GM13977 (cell line): ENCODE data around the gene PDX1.

Experiments
- DNase-seq: peaks from one replicate; pipeline ENCODE4 v3.0.0; 2012; ENCODE audit warnings: low spot score
- in situ Hi-C: fragments of 300-500 bp; cut with MboI; formaldehyde crosslinking; loops from one replicate; pipeline ENCODE4 v1.12.0; 2022; ENCODE audit warnings: low sequenced_read_pairs, low pct_unique_long_range_greater_than_20kb, mixed read lengths, inconsistent platforms; ENCODE audit not compliant: unreplicated experiment
- TF ChIP-seq, protein P1 (sequence below): IDR thresholded peaks from 2 replicates; pipeline ENCODE4 v1.5.1; 2012; ENCODE audit warnings: mild to moderate bottlenecking, control low read depth; ENCODE audit not compliant: insufficient read depth; ENCODE audit errors: extremely low read depth, missing control alignments

Gene PDX1

DNA sequence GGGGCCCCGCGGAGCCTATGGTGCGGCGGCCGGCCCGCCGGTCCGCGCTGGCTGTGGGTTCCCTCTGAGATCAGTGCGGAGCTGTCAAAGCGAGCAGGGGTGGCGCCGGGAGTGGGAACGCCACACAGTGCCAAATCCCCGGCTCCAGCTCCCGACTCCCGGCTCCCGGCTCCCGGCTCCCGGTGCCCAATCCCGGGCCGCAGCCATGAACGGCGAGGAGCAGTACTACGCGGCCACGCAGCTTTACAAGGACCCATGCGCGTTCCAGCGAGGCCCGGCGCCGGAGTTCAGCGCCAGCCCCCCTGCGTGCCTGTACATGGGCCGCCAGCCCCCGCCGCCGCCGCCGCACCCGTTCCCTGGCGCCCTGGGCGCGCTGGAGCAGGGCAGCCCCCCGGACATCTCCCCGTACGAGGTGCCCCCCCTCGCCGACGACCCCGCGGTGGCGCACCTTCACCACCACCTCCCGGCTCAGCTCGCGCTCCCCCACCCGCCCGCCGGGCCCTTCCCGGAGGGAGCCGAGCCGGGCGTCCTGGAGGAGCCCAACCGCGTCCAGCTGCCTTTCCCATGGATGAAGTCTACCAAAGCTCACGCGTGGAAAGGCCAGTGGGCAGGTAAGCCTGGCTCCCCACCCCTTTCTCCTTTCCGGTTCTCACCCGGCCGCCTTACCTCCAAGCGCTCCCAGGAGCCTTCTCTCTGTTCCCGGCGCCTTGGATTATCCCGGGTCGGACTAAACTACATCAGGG lies at the start of gene PDX1:
PDX1 (plus strand) TSS at position 67 of the 743 bp plus-strand sequence; CDS start at position 206, 139 bp downstream.
- in situ Hi-C loops = no loop called here
- peak; percentile 33 for DNase-seq
- TF ChIP-seq, protein P1, sequence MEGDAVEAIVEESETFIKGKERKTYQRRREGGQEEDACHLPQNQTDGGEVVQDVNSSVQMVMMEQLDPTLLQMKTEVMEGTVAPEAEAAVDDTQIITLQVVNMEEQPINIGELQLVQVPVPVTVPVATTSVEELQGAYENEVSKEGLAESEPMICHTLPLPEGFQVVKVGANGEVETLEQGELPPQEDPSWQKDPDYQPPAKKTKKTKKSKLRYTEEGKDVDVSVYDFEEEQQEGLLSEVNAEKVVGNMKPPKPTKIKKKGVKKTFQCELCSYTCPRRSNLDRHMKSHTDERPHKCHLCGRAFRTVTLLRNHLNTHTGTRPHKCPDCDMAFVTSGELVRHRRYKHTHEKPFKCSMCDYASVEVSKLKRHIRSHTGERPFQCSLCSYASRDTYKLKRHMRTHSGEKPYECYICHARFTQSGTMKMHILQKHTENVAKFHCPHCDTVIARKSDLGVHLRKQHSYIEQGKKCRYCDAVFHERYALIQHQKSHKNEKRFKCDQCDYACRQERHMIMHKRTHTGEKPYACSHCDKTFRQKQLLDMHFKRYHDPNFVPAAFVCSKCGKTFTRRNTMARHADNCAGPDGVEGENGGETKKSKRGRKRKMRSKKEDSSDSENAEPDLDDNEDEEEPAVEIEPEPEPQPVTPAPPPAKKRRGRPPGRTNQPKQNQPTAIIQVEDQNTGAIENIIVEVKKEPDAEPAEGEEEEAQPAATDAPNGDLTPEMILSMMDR = no peak

DNA sequence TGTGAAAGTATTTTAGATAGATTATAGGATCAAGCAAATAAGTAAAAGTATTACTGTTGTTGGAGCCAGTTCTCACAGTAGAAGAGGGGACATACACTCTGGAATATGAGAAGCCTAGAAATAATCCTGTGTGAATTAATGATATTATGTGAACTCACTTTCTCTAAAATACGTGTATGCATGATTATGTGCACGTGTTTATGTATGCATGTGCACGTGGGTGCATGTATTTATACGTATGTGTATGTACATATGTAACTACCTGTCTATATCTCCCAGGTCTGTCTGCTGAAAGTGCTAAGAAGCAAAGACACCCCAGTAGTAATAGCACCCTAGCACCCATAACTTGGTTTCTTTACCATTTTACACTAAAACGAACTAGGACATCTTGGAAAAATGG lies 41.5 kb upstream of the PDX1 start:
- in situ Hi-C loops = no loop called here
- no peak for DNase-seq
- TF ChIP-seq, protein P1 = no peak

DNA sequence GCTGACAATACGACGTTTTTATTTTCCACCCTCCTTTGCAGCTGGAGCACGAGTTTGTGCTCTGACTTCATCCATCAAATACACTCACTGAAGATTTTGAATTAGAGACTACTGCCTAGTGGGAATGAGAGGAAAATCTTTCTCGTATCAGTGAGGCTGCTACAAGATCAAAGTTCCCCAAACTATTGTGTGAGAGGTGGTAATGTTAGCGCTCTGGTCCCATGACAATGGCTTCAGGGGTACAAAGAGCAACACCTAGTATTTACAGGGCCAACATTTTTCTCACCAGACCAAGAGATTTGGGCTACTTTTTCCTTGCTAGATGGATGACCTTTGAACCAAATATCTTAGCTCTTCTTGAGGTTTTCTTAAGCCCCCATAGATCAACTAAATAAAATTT lies 30.3 kb upstream of the PDX1 start:
- in situ Hi-C loops = no loop called here
- TF ChIP-seq, protein P1 = no peak
- no peak for DNase-seq

DNA sequence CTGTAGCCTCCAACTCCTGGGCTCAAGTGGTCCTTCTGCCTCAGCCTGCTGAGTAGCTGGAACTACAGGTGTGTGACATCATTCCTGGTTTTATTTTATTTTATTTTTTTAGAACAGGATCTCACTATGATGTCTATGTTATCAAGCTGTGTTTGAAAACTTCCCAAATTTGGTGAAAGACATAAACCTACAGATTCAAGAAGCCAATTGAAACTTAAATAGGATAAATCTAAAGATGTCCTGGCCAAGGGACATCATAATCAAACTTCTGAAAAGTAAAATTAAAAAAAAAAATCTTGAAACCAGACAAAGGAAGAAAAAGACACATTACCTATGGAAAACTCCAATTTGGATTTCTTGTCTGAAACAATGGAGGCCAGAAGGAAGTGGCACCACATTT lies 23.1 kb upstream of the PDX1 start:
- in situ Hi-C loops = no loop called here
- TF ChIP-seq, protein P1 = no peak
- no peak for DNase-seq

DNA sequence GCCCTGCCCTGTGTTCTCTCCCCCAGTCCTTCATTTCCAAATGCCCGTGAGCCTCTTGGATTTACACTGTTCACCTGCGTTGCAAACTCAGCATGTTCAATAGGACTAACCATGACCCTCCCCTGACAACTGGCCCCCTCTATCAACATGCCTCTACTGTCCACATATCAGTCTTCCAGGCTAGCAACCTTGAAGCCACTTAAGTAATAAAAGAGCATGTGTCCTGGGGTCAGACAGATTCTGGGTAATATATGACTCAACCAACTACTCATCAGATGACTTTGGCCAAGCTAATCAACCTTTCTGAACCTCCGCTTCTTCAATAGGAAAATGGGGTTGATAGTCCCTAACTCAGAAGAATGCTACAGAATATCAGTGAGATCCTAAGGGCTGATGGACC lies 15.1 kb upstream of the PDX1 start:
- DNase-seq = no peak
- in situ Hi-C loops = no loop called here
- TF ChIP-seq, protein P1 = no peak

DNA sequence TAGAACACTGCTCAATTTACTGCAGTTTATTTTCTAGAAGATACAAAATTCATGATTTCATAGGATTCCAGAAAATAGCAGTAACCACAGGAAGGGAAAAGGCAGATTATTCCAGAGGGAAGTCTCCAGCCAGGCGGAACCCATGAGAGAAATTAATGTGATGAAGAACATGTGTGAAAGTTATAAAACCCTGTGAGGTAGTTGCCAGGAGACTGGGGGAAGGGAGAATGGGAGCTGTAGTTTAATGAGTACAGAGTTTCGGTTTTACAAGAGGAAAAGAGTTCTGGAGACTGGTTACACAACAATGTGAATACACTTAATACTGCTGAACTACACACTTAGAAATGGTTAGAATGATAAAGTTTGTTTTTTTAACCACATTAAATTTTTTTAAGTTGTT lies 14.2 kb upstream of the PDX1 start:
- TF ChIP-seq, protein P1 = no peak
- in situ Hi-C loops = no loop called here
- DNase-seq = no peak
